ENCODE results near the gene RPS13.

GRCh38 chr11:17098038-17098437, 20.6 kb upstream of the RPS13 start:
- no peak for TF ChIP-seq CTCF (IDR thresholded peaks at IDR 0.05)
- TF ChIP-seq POLR2A (IDR thresholded peaks at IDR 0.05) = no peak

All from right lobe of liver (tissue), 4 donors.